Natural killer cell (primary cell): ENCODE results near the gene ARRDC5. TPM values are rescaled to one million over a fixed set of nuclear protein-coding genes. Genes with fewer than 3 reads are reported as not detected.
"Not testable (repeated sequence)": the region's sequence is repeated elsewhere in the genome, so short reads cannot be mapped to it uniquely, and the experiment has no call there.

Experiments used
- ATAC-seq, 3 donors: fragments of 150-1000 bp in 2 of 3; fragments of 200-7000 bp in 1 of 3; cut with Tn5 transposase; 1 replicate in 1 of 3; 2 replicates in 2 of 3; pipeline ENCODE4 v1.10.0; 2021; ENCODE audit warnings: mild to moderate bottlenecking in 2 of 3, moderate library complexity in 2 of 3
- DNase-seq, 2 donors: peaks; one replicate each; pipeline versions ENCODE4 v3.0.0 to v3.0.0-alpha.2; 2013 to 2021; ENCODE audit warnings: mixed read lengths in 1 of 2
- H3K27ac ChIP-seq: one replicate; pipeline ENCODE4 v1.5.1; 2013; ENCODE audit warnings: mild to moderate bottlenecking, low read length
- H3K27me3 ChIP-seq: one replicate; pipeline ENCODE4 v1.6.1; 2013; ENCODE audit warnings: low read length; ENCODE audit not compliant: control insufficient read depth, insufficient read depth
- H3K36me3 ChIP-seq: one replicate; pipeline ENCODE4 v1.6.1; 2013; ENCODE audit warnings: low read length; ENCODE audit not compliant: control insufficient read depth, insufficient read depth
- H3K4me1 ChIP-seq: one replicate; pipeline ENCODE4 v1.6.1; 2013; ENCODE audit warnings: low read length; ENCODE audit not compliant: control insufficient read depth, insufficient read depth
- H3K4me3 ChIP-seq: one replicate; pipeline ENCODE4 v1.5.1; 2013; ENCODE audit warnings: low read length
- H3K9me3 ChIP-seq: one replicate; pipeline ENCODE4 v1.6.1; 2013; ENCODE audit warnings: low read length; ENCODE audit not compliant: control insufficient read depth, insufficient read depth
- H3K27ac Mint-ChIP-seq, 2 donors: one replicate each; pipeline ENCODE4 v1.8.0; 2022; ENCODE audit warnings: mild to moderate bottlenecking in 2 of 2, mixed read lengths in 2 of 2, moderate library complexity in 1 of 2
- H3K27me3 Mint-ChIP-seq, 2 donors: one replicate each; pipeline ENCODE4 v1.8.0; 2022; ENCODE audit warnings: low read depth in 2 of 2, mixed read lengths in 2 of 2
- H3K36me3 Mint-ChIP-seq: one replicate; pipeline ENCODE4 v1.8.0; 2022; ENCODE audit warnings: mixed read lengths
- H3K4me1 Mint-ChIP-seq, 2 donors: one replicate each; pipeline ENCODE4 v1.8.0; 2022; ENCODE audit warnings: mixed read lengths in 2 of 2
- H3K4me3 Mint-ChIP-seq: one replicate; pipeline ENCODE4 v1.8.0; 2022; ENCODE audit warnings: mild to moderate bottlenecking, moderate library complexity, mixed read lengths
- H3K9me3 Mint-ChIP-seq, 2 donors: one replicate each; pipeline ENCODE4 v1.8.0; 2022; ENCODE audit warnings: mixed read lengths in 2 of 2
- WGBS: methylation state at CpG from one replicate; pipeline ENCODE4 v1.1.7; 2013; ENCODE audit warnings: missing lambda C conversion rate; ENCODE audit not compliant: insufficient coverage; 5-methylcytosine and 5-hydroxymethylcytosine counted together
- intact Hi-C: fragments of 100-400 bp; cut with micrococcal nuclease; formaldehyde crosslinking; loops from one replicate; pipeline ENCODE4 v1.14.2; 2022
- total RNA-seq, 4 donors: library from RNA; stranded (reverse); fragments of 120-200 nt in 1 of 4; gene quantifications; one replicate each; pipeline versions ENCODE4 v1.2.3 to v1.2.4, GENCODE V29; 2013 to 2022
- TF ChIP-seq, protein P1 (sequence below): fragments of 200-600 bp; IDR thresholded peaks from one replicate; pipeline ENCODE4 v1.8.0; 2022; ENCODE audit warnings: antibody characterized with exemption

ARRDC5 gene
- total RNA-seq, 3 donors from 2014 or later (not counting 1 experiment from before 2014, with no cell fraction given), result 5.9 to 13.0 (median 8.8) TPM

DNA sequence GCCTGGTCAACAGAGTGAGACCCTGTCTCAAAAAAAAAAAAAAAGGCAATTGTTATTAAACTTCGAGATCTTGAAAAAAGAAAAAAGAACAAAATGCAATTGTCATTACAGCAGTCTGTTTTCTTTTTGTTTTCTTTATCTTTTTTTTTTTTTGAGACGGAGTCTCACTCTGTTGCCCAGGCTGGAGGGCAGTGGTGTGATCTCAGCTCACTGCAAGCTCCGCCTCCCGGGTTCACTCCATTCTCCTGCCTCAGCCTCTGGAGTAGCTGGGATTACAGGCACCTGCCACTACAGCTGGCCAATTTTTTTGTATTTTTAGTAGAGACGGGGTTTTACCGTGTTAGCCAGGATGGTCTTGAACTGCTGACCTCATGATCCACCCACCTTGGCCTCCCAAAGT is 19.8 kb downstream of the ARRDC5 start:
- H3K27me3 ChIP-seq, H3K9me3 ChIP-seq, DNase-seq, H3K27ac ChIP-seq, H3K27ac Mint-ChIP-seq, H3K36me3 Mint-ChIP-seq, H3K4me3 Mint-ChIP-seq, H3K9me3 Mint-ChIP-seq, H3K4me3 ChIP-seq, H3K4me1 Mint-ChIP-seq, intact Hi-C loops, H3K36me3 ChIP-seq, ATAC-seq, H3K27me3 Mint-ChIP-seq, H3K4me1 ChIP-seq: not testable (repeated sequence)
- WGBS, result 91% methylated on average over 4 of the region's 6 CpGs

DNA sequence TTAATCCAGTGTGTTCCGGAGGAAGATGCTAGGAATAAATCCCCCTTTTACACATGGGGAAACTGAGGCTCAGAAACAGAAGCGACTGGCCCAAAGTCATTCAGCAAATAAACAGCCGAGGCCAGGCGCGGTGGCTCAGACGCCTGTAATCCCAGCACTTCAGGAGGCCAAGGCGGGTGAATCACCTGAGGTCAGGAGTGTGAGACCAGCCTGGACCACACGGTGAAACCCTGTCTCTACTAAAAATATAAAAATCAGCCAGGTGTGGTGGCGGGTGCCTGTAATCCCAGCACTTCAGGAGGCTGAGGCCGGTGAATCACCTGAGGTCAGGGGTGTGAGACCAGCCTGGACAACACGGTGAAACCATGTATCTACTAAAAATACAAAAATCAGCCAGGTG is 23.7 kb downstream of the ARRDC5 start:
- Mint-ChIP-seq H3K36me3 (no peaks in the 10 kb centered on the region), H3K9me3 (no peaks in the 10 kb centered on the region), H3K27me3 (no peaks in the 10 kb centered on the region), H3K4me3 (no peak overlapping the region), H3K27ac (no peak overlapping the region), H3K4me1 (no peaks in the 10 kb centered on the region)
- no peak overlapping the region for H3K4me3 ChIP-seq
- 85% methylated on average over 11 of the region's 11 CpGs for WGBS
- H3K27ac ChIP-seq, result no peak overlapping the region
- H3K9me3 ChIP-seq, result no peaks in the 10 kb centered on the region
- H3K4me1 ChIP-seq, result peaks cover 10% of the 10 kb centered on the region
- H3K36me3 ChIP-seq, result no peaks in the 10 kb centered on the region
- intact Hi-C loops, result no loop called here
- TF ChIP-seq, protein P1, sequence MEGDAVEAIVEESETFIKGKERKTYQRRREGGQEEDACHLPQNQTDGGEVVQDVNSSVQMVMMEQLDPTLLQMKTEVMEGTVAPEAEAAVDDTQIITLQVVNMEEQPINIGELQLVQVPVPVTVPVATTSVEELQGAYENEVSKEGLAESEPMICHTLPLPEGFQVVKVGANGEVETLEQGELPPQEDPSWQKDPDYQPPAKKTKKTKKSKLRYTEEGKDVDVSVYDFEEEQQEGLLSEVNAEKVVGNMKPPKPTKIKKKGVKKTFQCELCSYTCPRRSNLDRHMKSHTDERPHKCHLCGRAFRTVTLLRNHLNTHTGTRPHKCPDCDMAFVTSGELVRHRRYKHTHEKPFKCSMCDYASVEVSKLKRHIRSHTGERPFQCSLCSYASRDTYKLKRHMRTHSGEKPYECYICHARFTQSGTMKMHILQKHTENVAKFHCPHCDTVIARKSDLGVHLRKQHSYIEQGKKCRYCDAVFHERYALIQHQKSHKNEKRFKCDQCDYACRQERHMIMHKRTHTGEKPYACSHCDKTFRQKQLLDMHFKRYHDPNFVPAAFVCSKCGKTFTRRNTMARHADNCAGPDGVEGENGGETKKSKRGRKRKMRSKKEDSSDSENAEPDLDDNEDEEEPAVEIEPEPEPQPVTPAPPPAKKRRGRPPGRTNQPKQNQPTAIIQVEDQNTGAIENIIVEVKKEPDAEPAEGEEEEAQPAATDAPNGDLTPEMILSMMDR, result no peak
- no peaks in the 10 kb centered on the region for H3K27me3 ChIP-seq
- no peak for ATAC-seq
- no peak for DNase-seq

GRCh38 chr19:4878491-4878968 is 24.2 kb downstream of the ARRDC5 start:
- no peak for DNase-seq
- Mint-ChIP-seq H3K27me3 (no peaks in the 10 kb centered on the region), H3K27ac (no peak overlapping the region), H3K36me3 (no peaks in the 10 kb centered on the region), H3K4me1 (no peaks in the 10 kb centered on the region), H3K9me3 (no peaks in the 10 kb centered on the region), H3K4me3 (no peak overlapping the region)
- TF ChIP-seq, protein P1, result no peak
- ATAC-seq, result no peak
- H3K9me3 ChIP-seq, result no peaks in the 10 kb centered on the region
- WGBS, result 12% methylated on average over 23 of the region's 23 CpGs
- peaks cover 10% of the 10 kb centered on the region for H3K4me1 ChIP-seq
- no peaks in the 10 kb centered on the region for H3K27me3 ChIP-seq
- no peak overlapping the region for H3K4me3 ChIP-seq
- H3K36me3 ChIP-seq, result no peaks in the 10 kb centered on the region
- H3K27ac ChIP-seq, result no peak overlapping the region
- intact Hi-C loops, result no loop called here

DNA sequence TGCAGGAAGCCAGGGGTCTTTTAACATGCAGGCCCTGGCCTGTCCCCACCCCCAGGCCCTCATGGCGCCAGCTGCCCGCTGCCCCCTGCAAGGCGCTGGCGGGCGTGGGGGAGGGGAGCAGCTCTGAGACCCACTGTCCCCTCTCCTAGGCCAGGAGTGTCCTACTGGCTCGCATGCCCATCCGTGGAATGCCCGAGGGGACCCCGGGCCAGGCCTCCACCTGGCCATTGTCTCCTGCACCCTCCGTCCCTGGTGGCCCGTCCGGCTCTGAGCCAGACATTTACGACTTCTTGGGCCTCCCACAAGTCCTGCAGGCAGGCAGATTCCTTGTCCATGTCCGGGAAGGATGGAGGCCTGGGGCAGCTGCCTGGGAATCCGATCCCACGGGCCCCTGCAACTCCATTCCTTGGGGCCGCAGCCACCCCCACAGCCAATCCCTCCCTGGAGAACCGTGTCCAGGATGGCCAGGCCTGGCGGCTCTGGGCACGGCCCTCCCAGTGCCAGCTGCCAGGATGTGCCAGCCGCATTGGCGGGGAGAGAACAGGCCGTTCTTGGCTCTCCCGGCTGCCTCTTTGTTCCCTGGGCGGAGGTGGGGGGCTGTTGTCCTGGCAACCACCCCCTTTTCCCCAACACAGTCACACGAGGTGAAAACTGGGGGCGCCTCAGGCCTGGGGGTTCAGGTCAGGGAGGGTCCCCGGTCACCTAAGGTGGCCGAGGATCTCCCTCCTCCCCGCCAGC is 24.8 kb downstream of the ARRDC5 start:
- 65% methylated on average over 30 of the region's 30 CpGs for WGBS
- H3K27me3 ChIP-seq, result no peaks in the 10 kb centered on the region
- no peak overlapping the region for H3K27ac ChIP-seq
- TF ChIP-seq, protein P1, result no peak
- H3K4me3 ChIP-seq, result no peak overlapping the region
- no peak for DNase-seq
- H3K36me3 ChIP-seq, result no peaks in the 10 kb centered on the region
- peaks cover 10% of the 10 kb centered on the region for H3K4me1 ChIP-seq
- Mint-ChIP-seq H3K27ac (no peak overlapping the region), H3K36me3 (no peaks in the 10 kb centered on the region), H3K4me3 (no peak overlapping the region), H3K4me1 (peaks cover 0 to under 1% of the 10 kb centered on the region in 2 donors), H3K9me3 (no peaks in the 10 kb centered on the region), H3K27me3 (no peaks in the 10 kb centered on the region)
- intact Hi-C loops, result no loop called here
- H3K9me3 ChIP-seq, result no peaks in the 10 kb centered on the region
- ATAC-seq, result no peak
